Lung microvascular endothelial cell (primary cell): ENCODE results near the gene ATXN7L2. TPM values are rescaled to one million over a fixed set of nuclear protein-coding genes. Genes with fewer than 3 reads are reported as not detected.

Experiments used
- DNase-seq, 2 donors: peaks; one replicate each; pipeline versions ENCODE4 v3.0.0 to v3.0.0-alpha.2; 2010; ENCODE audit warnings: low read depth in 2 of 2
- total RNA-seq: library from RNA; depleted of rRNA; stranded (reverse); fragments of >200 nt; gene quantifications from 2 replicates; pipeline ENCODE4 v1.2.1, GENCODE V29; 2014

Gene ATXN7L2
- total RNA-seq, 1 donor from 2014 or later = 0.79 TPM

DNA sequence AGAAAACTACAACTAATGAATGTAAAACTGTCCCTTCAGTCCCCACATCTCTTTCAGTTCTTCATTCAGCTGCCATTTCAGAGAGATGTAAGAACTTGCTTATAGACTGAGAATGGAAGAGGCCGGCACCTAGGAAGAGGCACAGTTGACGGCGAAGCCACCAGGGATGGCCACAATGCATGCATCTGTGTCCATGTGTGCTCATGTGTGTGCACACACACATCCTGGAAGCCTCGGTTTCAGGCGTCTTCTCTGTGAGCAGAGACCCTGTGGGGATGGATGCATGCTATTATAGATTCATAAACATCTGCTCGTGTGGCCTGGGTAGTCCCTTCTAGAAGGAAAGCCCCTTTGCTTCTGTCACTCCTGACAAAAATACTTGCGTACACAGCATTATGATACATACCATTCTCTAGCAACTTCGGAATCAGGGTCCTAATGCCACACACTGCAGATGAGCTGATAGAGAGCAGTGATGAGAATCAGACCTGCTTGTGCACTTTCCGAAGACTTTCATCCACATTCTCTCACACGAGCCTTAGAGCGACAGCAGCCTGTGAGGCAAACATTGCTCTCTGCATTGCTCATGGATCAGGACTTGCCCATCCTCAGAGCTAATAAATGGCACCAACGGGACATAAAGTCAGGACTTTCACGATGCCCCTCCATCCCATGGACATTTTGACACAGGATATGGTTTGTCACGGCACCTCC is 43.5 kb downstream of the ATXN7L2 start:
- no peak for DNase-seq

DNA sequence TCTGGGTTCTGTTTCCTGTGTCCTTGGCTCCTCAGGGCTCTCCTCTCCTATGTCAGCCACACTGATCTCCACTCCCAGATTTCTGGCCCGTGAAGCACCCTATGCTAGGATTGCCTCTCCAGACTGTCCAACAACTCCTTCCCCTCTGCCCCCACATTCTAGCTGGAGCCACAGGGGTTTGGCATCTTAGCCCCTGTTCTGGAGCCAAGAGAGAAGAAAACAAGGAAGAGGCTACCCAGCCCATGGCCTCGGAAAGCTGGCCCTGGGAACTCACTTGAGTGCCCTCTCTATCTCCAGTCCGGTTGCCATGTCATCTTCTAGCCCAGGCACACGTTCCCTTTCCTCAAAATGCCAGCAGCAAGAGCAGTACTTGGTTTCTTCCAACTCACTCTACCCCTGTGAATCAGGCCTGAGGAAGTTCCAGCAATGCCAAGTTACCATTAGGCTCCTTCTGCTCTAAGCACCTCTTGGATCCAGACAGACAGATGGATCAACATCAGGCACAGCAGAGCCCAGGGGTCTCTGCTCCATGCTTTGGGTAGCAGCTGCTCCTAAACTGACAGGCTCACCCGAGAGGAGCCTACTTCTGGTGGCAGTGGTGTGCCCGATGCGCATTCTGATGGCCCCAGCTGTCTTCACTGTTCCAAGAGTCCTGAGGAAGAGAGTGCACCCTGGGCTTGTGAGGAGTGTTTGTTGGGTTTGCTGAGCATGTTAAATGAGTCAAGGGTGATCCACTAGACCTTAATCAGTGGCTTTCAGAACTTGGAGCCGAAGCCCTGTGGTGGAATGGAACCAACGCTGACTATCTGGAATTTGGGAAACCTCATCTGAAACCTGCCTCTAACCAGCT is 44.4 kb downstream of the ATXN7L2 start:
- no peak for DNase-seq

DNA sequence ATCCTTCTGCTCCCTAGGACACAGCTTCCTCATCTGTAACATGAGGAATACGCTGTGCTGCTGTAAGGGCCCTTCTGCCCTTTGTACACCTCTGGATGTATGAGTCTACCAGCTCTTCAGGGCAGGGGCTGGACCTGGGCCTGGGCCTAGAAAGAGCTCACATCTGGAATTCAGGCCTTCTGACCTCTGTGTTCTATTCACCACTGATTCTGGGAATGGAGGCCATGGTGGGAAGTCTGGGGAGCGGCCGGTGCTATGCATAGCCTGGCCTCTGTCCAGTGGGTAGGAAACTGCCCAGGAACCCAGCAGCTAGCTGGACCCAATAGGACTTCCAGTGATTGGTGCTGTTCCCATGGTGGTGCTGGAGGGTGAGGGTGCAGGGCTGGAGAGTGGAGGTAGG is 45.0 kb downstream of the ATXN7L2 start:
- DNase-seq = no peak

DNA sequence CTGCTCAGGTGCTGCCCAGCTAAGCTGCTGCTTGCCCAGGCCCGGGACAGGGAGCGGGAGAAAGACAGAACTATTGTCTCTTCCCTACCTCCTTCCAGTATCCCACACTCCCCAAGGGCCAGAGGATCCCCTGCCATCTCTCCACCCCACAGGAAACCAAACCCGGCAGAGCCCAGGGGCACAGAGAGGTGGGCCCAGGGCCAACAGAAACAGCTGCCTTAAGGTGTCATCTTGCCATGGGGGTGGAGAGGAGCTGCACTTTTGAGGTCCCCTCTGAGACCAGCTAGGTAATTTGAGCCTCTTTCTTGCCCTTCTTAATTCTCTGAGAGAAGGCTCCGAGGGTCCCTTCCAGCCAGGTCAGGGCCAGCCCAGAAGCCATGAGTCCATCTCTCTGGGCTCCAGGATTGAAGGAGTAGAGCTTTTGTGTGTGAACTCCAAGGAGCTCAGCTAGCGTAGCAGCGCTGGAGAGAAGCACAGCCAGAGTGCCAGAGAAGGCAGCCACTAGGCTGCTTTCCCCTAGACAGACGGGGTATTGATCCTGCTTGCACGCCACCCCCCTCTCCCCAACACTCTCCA is 46.3 kb downstream of the ATXN7L2 start:
- DNase-seq = no peak

DNA sequence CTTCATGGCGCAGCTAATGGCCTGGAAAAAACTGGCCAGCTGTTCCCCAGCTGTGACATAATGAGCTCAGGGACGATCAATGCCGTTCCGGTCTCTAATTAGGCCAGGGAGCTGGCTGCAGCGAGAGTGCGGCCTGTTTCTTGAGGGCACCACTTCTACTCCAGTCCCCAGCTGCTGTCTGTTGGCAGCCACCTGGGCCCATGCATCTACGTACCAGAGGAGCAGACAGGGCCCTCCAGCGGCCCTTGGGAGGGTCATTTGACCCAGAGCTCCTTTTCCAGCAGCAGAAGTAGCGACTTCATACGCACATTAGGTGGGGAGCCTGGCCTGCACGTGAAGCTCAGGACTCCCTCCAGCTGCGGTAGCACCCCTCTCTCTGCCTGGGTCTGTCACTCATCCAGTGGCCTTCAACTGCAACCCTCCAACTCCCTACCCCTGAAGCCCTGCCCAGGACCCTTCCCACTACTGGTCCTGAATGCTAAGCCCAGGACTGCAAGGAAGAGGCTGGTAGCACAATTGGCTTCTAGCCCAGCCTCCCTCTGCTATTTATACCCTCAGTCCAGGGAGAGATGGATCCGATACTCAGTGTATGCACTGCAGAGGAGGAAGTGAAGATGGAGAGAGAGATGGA is 46.9 kb downstream of the ATXN7L2 start:
- no peak for DNase-seq

DNA sequence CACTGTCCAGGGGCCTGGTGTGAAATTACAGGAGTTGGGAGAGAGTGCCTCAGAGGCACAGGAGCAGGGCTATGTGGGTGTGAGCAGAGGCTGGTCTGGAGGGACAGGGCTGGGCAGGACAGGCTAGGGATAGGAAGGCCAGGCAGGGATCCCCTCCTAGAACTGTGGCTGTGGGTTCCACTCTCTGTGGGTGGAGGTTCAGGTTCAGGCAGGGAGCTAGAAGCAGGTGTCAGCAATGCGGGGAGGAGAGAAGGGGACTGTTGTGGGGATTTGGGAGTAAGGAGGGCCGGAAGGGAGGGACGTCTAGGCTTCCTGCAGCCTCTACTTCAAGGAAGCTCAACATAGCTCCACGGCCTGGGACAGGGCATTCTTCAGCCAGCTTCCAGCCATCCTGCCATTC is 47.7 kb downstream of the ATXN7L2 start:
- DNase-seq = no peak

DNA sequence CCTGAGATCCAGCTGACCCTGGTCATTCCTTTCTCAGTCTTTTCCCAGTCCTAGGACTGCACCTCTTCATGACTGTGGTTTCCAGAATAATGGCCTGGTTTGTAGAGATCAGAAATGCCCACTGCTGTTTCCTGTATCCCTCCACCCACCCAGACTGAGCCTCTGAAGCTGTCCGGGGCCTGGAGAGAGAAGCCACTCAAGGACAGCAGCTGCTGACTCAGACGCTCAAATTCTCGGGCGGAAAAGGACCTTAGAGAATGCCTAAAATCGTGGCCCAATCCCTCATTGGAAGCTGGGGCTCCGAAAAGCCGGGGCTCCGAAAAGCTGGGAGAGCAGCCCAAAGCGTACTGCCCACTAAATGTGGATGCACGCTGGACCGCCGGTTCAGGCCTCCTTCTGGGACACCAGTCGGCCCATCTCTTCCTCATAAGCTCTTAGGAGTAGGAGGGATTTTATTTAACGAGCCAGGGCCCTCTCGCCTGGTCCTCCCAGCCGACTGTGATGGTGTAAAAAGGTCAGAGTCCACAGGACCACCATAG is 48.2 kb downstream of the ATXN7L2 start:
- no peak for DNase-seq

DNA sequence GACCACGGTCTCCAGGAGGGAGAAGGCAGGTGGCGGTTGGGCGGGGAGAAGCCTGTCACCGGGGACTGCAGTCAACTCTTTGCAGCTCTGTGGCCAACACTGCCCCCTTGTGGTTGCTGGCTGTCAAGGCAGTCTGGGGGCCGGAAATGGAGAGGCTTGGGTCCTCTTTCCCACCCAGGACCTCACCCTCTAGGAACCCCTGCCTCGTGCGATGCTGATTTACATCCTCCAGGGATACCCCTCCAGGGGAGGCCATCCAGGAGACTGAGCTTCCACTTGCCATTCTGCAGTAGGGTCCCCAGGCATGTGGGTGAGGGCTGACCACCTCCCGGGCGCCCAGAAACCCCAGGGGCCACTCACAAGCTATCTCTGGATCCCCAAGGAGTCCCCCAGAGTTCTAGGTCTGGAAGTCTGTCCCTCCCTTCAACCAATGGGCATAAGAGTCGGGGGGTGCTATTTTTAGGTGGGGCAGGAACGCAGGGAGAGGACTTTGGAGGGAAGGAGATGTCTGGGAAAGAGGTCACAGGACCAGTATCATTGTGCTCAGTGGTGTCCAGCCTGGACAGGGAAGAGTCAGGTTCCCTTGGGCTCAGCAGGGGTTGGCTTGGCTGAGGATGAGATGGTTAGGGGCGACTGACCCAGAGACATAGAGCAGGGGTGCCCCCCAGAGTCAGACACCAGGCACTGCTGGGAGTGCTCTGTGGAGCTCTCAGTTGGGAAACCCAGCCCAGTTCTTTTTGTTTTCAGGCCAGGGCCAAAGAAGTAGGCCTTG is 48.8 kb downstream of the ATXN7L2 start:
- DNase-seq = peak; percentile 75 to 78

DNA sequence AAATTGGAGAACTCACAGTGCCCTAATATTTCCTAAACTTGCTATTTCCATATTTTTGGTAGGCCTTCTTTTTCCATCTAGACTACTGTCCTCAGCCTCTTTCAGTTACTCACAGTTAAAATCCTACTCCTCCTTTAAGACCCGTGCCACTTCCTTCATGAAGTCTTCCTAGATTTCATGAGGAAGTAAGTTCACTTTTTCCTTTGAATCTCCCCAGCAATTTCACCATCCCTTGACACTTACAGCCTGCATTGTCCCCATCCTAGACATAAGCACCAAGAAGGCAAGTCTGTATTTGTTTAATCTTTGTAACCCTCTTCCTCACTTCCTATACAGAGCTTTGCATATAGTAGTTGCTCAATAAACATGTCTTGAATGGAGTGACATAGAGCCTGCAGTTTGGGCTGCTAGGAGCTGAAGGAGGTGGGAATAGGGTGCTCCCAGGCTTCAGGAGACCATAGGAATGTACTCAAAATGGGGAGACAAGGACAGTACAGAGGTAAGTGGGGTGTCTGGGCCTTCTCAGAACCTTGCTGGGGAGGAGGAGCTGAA is 50.7 kb downstream of the ATXN7L2 start:
- DNase-seq = no peak

DNA sequence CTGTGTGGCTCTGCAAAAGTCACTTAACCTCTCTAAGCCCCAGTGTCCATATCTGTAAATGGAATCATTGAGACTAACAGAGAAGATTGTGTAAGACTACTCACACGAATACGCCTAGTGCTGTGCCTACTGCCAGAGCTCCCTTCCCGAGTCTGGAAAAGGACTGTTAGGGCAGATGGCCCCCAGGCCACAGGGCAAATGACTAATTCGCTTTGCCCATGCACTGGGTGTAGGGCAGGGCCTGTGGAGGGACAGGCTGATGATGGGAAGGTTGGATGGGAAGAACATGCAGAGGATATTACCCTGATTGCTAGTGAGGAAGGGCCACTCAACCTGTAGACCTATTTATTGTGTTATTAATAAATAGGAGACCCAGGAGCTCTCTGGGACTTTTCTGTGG is 51.8 kb downstream of the ATXN7L2 start:
- no peak for DNase-seq

DNA sequence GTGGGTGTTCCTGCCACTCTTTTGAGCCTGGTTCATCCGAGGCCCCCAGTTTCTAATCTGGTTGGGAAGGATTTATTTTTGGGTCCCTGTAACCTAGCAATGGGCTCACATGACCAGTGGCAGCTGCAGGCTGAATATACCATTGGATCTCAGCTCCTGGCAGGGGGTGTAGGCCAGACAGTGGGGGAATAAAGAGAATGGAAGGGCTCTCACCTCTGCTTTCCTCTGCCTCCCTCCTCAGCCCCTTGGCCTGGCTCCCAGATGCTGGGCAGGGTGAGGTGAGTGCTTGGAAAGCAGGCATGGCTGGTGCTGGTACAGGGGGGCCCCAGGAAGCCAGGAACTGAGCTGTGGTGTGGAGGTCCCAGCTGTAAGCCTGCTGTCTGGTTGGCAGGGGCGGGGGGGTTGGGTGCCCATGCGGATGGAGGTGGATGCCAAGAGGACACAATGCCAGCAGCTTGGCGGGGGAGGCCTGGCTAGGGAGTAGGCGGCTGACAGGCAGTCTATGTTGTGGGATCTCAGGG is 52.3 kb downstream of the ATXN7L2 start:
- DNase-seq = no peak

DNA sequence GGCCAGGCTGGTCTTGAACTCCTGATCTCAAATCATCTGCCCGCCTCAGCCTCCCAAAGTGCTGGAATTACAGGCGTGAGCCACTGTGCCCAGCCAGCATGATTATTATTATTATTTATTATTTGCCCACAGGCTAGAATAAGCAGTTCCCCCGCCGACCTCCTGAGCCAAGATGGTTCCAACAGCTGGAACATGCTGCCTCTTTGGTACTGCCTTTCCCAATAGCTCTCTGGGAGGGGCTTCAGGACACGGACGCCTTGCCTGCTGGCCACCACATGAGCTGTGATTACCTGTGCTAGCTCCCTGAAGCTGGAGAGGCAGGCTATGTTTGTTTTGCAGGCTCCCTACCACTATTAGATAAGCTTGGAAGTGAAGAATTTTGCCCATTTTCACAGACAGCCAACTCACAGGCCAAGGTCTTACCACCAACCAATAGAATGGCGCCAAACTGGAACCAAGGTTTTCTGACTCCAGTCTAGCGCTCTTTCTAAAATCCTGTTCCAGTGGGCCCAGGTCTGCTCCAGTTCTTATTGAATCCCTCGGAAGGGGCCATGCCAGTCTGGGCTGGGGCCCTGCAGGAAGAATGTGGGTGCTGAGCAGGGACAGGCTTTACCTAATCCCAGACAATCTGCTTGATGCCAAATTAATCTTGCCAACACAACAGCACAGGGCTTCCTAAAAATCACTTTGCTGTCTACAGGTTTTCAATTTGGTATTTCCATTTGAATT is 53.9 kb downstream of the ATXN7L2 start:
- DNase-seq = no peak

DNA sequence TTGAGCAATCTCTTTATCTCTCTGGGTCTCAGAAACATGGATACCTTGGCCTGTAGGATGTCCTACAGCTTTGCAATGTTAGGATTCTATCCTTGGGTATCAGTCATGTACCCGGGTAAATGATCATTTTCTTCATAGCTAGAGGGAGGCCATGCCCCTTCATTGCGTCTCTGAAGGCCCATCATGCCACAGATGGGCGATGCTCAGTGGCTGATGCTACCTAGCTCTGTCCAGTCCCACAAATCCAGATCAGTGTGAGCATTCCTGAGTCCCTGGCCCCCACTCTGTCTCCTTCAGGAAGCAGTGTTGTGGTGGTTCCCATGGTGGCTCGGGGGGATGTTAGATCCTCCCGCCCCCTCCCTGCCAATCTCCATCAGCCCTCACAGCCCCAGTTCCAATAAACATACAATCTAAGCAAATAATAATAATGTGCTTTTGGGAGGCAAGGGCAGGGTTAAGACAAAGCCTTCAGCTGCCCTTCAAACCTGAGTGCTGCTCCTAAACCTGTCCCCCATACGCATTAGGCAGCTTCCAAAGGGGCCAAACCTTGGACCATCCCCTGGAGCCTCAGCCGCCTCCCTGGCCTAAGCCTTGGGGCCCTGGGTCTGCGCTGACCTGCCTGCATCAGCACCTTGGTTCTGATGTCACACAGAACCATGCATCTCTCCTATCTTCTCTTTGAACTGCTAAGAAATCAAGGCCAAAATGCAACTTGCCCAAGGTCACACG is 55.3 kb downstream of the ATXN7L2 start:
- no peak for DNase-seq

DNA sequence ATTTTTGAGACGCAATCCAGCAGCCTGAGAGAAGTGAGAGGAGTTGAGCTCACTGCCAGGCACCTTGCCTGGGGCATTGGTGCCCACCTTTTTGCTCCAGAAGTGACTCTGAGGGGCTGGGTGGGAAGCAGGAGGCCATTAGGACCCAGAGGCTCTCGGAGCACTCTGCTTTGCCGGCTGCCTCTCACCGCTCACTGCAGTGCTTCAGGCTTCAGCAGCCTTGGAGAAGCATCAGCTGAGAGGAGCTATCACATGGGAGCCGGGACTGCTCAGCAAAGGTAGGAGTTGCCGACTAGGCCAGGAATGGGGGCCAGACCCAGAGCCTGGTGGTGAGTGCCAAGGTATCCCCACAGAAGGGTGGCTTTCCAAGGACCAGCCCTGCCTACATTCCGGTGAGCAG is 56.0 kb downstream of the ATXN7L2 start, which contains the start of gene GPR61:
Gene GPR61 (plus strand): TSS at position 197 of the 400 bp plus-strand sequence. CDS start 3,151 bp downstream, outside the sequence.
- no peak for DNase-seq

DNA sequence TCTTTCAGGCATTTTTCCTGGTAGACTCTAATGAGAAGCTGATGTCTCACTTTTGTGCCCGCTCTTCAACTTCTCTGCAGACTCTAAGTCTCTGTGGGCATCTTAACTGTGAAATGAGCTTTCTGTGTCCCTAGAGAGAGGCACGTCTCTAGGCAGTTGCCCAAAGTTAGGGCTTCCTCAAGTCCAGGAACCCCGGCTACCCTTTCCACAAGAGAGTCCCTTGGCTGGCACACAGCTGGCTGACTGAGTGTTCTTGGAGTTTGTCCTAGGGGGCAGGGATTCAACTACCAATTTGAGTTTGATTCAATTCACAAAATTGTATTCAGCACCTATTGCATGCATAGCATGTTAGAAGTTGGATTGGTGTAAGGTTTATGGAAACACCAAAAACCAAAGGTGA is 57.4 kb downstream of the ATXN7L2 start:
- DNase-seq = no peak
